K562 (cell line): Measurements from ENCODE around the gene CSTPP1.

Source experiments
- BHLHE40 ChIP-seq: IDR thresholded peaks from 2 replicates; pipeline ENCODE4 v1.6.1; 2011; ENCODE audit warnings: low read length, improper control_type of control experiment
- ELF4 ChIP-seq: fragments of 450-650 bp; formaldehyde crosslinking; IDR thresholded peaks from 2 replicates; pipeline ENCODE4 v1.4.0; 2022; ENCODE audit warnings: missing genetic modification characterization
- ETV6 ChIP-seq, 3 experiments: fragments of 150-350 bp in 1 of 3; sonication (generic) in 1 of 3; formaldehyde crosslinking in 1 of 3; IDR thresholded peaks; 2 replicates each; pipeline versions ENCODE4 v1.6.1 to v1.8.0; 2014 to 2022; ENCODE audit warnings: borderline replicate concordance in 2 of 3, low read depth in 2 of 3, antibody characterized with exemption in 1 of 3, low read length in 1 of 3, mild to moderate bottlenecking in 1 of 3, missing genetic modification reagents in 1 of 3
- HDGF ChIP-seq: fragments of 450-650 bp; IDR thresholded peaks from 2 replicates; pipeline ENCODE4 v1.6.1; 2016
- MAFK ChIP-seq: IDR thresholded peaks from 2 replicates; pipeline ENCODE4 v1.6.1; 2011; ENCODE audit warnings: low read length, improper control_type of control experiment
- NR1H2 ChIP-seq: sonication (generic); formaldehyde crosslinking; IDR thresholded peaks from 2 replicates; pipeline ENCODE4 v1.4.0; 2020; ENCODE audit warnings: mild to moderate bottlenecking, missing genetic modification reagents
- NR2C2 ChIP-seq, 2 experiments: fragments of 200-800 bp in 1 of 2; sonication (Bioruptor generic) in 1 of 2; sonication (generic) in 1 of 2; formaldehyde crosslinking in 1 of 2; IDR thresholded peaks; 2 replicates each; pipeline versions ENCODE4 v1.6.1 to v1.8.0; 2016 to 2022; ENCODE audit warnings: mild to moderate bottlenecking in 1 of 2, missing compliant biosample characterization in 1 of 2, missing genetic modification characterization in 1 of 2, missing genetic modification reagents in 1 of 2
- POLR2AphosphoS5 ChIP-seq: IDR thresholded peaks from 2 replicates; pipeline ENCODE4 v1.6.1; 2011; ENCODE audit warnings: mild to moderate bottlenecking, low read depth, low read length, moderate library complexity; ENCODE audit not compliant: control insufficient read depth, insufficient read depth
- STAT5B ChIP-seq: fragments of 250-450 bp; sonication (Bioruptor Pico); IDR thresholded peaks from 2 replicates; pipeline ENCODE4 v1.8.0; 2021; ENCODE audit warnings: mild to moderate bottlenecking, inconsistent platforms
- TF ChIP-seq, protein P1 (sequence below), 2 experiments: fragments of 200-800 bp in 1 of 2; sonication (Bioruptor generic) in 1 of 2; sonication (generic) in 1 of 2; formaldehyde crosslinking in 1 of 2; IDR thresholded peaks in 1 of 2; conservative IDR thresholded peaks in 1 of 2; 2 replicates each; pipeline versions ENCODE4 v1.5.0 to v1.6.1; 2016 to 2020; ENCODE audit warnings: missing compliant biosample characterization in 1 of 2, missing genetic modification characterization in 1 of 2, missing genetic modification reagents in 1 of 2
- TF ChIP-seq, protein P2 (sequence below): fragments of 150-350 bp; conservative IDR thresholded peaks from 2 replicates; pipeline ENCODE4 v1.6.1; 2014; ENCODE audit warnings: low read length
- TF ChIP-seq, protein P3 (sequence below), 3 experiments: IDR thresholded peaks in 2 of 3; conservative IDR thresholded peaks in 1 of 3; 2 replicates each; pipeline ENCODE4 v1.5.1; 2011 to 2012; ENCODE audit warnings: low read length in 3 of 3, mild to moderate bottlenecking in 3 of 3, control low read depth in 2 of 3, improper control_type of control experiment in 1 of 3, inconsistent platforms in 1 of 3, low read depth in 1 of 3, mixed read lengths in 1 of 3, moderate library complexity in 1 of 3; ENCODE audit not compliant: insufficient read depth in 2 of 3

DNA sequence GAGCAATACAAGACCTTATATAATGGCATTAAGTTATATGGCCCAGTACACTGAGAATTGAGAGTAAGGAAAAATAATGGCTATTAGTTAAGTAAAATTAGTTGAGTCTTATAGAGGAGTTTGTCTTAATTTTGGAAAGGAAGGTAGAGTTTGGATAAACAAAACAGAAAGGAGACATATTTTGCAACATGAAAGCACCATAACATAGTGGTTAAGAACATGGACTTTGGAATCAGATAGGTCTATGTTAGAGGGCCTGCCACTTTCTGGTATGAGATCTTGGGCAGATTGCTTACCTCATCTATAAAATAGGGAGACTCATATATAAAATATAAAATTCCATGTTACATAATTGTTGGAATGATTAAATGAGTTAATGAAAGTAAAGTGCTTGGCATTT, 68.9 kb downstream of the CSTPP1 start:
- TF ChIP-seq, protein P1, sequence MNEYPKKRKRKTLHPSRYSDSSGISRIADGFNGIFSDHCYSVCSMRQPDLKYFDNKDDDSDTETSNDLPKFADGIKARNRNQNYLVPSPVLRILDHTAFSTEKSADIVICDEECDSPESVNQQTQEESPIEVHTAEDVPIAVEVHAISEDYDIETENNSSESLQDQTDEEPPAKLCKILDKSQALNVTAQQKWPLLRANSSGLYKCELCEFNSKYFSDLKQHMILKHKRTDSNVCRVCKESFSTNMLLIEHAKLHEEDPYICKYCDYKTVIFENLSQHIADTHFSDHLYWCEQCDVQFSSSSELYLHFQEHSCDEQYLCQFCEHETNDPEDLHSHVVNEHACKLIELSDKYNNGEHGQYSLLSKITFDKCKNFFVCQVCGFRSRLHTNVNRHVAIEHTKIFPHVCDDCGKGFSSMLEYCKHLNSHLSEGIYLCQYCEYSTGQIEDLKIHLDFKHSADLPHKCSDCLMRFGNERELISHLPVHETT (CRISPR knock-in tag; conservative IDR thresholded peaks at IDR 0.05 in 1 of 2, IDR thresholded peaks at IDR 0.05 in 1 of 2) = no peak
- TF ChIP-seq MAFK = no peak
- no peak for TF ChIP-seq NR2C2 (CRISPR knock-in tag; IDR thresholded peaks at IDR 0.05)
- TF ChIP-seq NR2C2 (tag; IDR thresholded peaks at IDR 0.05) = no peak
- TF ChIP-seq NR1H2 = no peak
- no peak for TF ChIP-seq BHLHE40
- no peak for TF ChIP-seq ETV6 (IDR thresholded peaks at IDR 0.05; ENCODE audit: borderline replicate concordance in 1 of 2, low read depth in 2 of 2, low read length in 1 of 2)
- no peak for TF ChIP-seq ETV6 (CRISPR knock-in tag; IDR thresholded peaks at IDR 0.05; ENCODE audit: borderline replicate concordance)
- TF ChIP-seq HDGF = no peak
- TF ChIP-seq, protein P2, sequence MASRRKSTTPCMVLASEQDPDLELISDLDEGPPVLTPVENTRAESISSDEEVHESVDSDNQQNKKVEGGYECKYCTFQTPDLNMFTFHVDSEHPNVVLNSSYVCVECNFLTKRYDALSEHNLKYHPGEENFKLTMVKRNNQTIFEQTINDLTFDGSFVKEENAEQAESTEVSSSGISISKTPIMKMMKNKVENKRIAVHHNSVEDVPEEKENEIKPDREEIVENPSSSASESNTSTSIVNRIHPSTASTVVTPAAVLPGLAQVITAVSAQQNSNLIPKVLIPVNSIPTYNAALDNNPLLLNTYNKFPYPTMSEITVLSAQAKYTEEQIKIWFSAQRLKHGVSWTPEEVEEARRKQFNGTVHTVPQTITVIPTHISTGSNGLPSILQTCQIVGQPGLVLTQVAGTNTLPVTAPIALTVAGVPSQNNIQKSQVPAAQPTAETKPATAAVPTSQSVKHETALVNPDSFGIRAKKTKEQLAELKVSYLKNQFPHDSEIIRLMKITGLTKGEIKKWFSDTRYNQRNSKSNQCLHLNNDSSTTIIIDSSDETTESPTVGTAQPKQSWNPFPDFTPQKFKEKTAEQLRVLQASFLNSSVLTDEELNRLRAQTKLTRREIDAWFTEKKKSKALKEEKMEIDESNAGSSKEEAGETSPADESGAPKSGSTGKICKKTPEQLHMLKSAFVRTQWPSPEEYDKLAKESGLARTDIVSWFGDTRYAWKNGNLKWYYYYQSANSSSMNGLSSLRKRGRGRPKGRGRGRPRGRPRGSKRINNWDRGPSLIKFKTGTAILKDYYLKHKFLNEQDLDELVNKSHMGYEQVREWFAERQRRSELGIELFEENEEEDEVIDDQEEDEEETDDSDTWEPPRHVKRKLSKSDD = no peak
- no peak for TF ChIP-seq STAT5B (CRISPR knock-in tag)
- no peak for TF ChIP-seq ELF4 (CRISPR knock-in tag)
- TF ChIP-seq, protein P3, sequence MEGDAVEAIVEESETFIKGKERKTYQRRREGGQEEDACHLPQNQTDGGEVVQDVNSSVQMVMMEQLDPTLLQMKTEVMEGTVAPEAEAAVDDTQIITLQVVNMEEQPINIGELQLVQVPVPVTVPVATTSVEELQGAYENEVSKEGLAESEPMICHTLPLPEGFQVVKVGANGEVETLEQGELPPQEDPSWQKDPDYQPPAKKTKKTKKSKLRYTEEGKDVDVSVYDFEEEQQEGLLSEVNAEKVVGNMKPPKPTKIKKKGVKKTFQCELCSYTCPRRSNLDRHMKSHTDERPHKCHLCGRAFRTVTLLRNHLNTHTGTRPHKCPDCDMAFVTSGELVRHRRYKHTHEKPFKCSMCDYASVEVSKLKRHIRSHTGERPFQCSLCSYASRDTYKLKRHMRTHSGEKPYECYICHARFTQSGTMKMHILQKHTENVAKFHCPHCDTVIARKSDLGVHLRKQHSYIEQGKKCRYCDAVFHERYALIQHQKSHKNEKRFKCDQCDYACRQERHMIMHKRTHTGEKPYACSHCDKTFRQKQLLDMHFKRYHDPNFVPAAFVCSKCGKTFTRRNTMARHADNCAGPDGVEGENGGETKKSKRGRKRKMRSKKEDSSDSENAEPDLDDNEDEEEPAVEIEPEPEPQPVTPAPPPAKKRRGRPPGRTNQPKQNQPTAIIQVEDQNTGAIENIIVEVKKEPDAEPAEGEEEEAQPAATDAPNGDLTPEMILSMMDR (IDR thresholded peaks at IDR 0.05 in 2 of 3, conservative IDR thresholded peaks at IDR 0.05 in 1 of 3; ENCODE audit: insufficient read depth in 2 of 3, low read depth in 1 of 3, low read length in 3 of 3) = no peak
- no peak for TF ChIP-seq POLR2AphosphoS5
